ENCODE results near the gene CLSTN2. TPM values are rescaled to one million over a fixed set of nuclear protein-coding genes. Genes with fewer than 3 reads are reported as not detected.

The CLSTN2 gene
- total RNA-seq, 1 donor from 2014 or later: 44.1 TPM

DNA sequence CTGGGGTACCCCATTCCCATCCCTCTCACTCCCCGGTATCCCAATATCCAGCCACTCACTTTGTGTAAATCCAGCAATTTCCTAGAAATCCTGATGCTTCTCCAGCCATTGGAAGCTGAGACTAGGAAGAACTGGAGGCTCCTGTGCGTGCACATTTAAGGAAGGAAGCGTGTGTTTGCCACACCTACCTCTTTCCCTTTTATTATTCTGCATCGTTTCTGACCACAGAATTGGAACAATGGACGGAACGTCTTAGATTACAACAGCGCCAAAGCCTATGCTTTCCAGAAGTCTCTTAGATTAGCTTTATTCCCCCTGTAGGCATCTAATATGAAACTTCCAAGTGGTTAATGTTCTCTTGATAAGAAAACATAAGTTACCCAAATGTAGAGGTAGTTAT lies 508.1 kb downstream of the CLSTN2 start:
- no peak for DNase-seq (ENCODE audit: low spot score)

DNA sequence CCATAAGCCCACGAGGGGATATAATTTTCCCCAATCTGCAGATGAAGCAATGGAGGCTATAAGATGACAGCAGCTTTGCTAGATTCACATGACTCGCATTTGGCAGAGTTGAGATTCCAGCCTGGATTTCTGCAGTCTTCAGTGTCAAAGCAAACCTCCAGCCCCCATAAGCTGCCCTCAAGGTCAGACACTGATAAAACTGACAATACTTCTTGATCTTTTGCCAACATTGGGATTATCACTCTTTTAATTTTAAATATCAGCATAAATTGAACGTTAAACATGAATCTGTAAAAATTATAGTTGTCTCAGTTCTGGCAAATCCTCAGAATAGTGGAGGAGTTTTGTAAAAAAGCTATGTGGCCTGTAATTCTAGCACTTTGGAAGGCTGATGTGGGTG lies 508.8 kb downstream of the CLSTN2 start:
- no peak for DNase-seq (ENCODE audit: low spot score)

DNA sequence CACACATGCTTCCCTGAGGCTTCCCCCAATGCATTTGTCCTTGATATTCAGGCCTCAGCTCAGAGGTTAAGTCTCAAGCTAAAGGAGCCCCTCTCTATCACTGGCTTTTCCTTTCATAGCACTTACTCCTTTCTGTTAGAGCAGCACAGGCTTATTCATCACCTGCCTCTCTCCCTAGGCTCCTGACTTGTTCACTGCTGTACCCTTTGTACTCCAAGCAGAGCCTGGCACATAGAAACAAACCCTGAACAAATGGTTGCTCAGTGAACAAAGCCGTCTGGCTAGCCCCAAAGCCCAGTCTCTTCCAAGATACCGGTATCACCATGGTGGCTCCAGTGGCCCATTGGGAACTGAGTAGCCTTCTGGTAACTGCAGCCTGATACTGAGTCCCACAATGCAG lies 511.7 kb downstream of the CLSTN2 start:
- DNase-seq (ENCODE audit: low spot score): no peak

DNA sequence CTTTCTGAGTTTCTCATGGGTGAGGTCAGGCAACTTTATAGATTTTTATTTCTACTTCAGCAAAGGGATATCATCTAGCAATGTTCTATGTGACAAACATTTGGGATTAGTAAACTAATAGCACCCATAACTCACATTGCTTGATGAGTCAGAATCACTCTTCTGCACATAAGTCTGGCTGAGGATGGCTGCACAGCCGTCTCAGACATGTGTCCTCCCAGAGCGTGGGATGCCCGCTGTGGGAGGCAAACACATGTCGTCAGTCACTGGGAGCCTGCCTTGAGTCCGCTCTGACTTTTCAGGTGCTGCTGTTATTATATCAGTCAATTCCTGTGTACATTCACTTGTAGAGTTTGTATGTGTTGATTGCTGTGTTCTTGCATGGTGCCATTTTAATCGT lies 512.2 kb downstream of the CLSTN2 start:
- no peak for DNase-seq (ENCODE audit: low spot score)

DNA sequence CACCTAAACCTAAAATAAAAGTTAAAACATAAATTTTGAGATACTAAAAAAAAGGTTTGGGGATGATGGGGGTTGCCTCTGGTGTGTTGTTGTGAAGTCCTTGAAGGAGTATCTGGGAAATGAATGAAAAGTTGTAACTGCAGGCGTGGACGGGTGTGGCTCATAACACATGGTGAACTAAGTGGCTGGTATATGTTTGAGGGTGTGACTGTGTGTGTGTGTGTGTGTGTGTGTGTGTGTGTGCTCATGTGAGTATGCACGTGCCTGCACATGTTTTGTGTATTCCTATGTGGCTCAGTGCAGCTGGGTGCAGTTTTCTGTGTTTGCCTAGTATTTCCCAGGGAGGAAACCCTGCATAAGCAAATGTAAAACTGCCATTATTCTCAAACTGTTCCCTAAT lies 513.0 kb downstream of the CLSTN2 start:
- DNase-seq (ENCODE audit: low spot score): no peak

DNA sequence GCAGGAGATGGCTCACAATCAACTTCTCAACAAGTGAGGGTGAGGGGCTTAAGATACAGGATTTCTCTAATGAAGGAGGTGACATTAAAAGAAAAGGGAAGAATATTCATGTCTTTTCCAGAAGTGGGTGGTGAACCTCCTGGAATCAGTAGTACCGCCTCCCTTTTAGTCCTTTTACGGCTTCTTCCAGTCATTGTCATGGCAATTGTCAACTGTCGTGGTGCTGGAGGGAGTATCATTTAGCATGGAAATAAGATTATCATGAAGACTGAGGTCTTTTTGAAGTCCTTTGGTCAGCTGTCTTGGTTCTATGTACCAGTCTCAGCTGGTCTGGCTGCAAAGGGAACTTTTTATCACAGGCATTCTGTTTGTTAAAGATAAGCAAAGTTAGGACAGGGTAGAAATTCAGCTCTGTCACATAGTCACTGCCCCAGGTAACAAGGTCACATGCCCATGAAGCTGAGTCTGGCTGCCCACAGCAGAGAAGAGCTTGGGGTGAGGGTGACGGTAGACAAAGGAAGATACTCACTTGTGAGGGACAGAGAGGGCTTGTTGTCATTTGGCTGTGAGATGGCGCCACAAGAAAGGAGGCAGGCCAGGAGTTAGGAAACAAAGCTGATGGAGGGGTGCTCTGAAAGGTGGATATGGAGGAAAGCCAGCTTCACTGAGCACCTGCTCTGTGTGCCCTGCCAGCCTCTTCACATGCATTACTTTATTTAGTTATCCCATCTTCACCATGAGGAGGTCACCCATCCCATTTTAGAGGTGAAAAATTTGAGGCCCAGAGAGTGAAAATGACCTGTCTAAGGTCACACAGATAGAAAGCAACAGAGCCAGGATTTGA lies 514.6 kb downstream of the CLSTN2 start:
- no peak for DNase-seq (ENCODE audit: low spot score)

DNA sequence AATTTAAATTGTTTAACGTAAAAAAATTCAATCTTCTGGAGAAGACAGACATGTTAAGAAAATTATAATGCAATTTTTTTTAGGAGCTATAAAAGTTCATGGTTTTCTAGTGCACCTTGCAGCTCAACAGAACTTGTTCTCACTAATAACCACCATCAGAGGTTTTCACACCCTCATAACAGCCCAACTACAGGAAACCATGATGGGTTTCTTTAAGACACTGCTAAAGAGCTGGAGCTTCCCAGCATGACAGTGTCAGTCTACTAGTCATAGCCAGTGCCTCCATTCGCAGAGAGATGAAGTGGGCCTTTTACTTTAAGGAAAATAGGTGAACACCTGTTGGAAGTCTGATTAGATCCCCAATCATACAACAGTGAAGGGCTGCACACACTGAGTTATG lies 518.8 kb downstream of the CLSTN2 start:
- DNase-seq (ENCODE audit: low spot score): no peak

DNA sequence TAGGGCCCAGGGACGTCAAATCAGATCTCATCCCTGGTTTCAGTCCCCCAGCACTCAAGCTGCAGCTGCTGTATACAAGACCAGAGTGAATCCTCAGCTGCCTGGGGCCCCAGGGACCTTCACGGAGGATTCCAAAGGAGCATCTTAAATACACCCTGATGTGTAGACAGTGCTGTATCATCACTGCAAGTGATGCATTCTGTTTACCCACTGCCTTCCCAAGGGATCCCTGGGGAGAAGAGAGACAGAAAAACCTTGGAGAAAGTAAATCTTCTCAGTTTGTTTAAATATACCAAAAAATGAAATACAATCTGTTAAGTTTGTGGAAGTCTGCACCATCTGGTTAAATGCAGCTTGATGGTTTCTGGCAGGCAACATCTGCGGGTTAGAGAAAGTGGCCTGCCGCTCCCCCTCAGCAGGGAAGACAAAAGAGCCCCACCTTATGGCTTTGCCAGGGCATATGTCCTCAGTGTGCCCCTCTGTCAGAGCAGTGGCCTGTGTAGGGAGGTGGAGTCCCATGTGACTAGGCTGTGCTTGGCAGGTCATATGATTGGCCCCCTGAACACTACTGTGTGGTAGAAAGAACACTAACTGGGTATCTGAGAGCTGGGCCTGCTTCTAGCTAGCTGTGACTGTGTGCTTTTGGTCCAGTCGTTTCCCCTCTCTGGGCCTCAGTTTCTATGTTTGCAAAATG lies 520.7 kb downstream of the CLSTN2 start:
- DNase-seq (ENCODE audit: low spot score): no peak

DNA sequence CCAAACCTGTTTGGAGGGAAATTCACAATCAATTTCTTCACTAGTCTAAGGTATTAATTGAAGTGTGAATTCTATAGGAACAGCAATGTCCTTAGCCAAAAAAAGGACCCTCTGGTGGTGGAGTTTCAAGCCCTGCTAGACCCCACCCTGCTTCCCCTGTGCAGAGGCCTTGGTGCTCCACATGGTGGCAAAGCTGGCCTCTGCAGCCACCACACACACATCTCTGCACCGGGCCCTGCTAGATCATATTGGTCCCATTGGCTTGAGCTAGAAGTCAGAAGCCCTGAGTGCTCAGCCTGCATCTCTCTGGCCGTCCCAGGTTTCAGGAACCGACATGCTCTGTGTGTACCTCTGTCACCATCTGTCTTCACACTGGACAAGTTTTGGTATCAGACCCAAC lies 522.0 kb downstream of the CLSTN2 start:
- DNase-seq (ENCODE audit: low spot score): no peak

DNA sequence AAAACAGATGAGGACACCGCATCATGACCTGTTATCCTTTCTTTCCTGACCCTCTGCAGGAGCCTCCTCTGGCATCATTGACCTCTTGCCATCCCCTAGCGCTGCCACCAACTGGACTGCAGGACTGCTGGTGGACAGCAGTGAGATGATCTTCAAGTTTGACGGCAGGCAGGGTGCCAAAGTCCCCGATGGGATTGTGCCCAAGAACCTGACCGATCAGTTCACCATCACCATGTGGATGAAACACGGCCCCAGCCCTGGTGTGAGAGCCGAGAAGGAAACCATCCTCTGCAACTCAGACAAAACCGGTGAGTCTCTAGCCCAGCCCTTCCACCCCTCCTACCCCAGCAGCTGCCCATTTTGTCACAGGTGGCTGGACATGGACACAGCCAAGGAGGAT lies 524.5 kb downstream of the CLSTN2 start:
- DNase-seq (ENCODE audit: low spot score): no peak

DNA sequence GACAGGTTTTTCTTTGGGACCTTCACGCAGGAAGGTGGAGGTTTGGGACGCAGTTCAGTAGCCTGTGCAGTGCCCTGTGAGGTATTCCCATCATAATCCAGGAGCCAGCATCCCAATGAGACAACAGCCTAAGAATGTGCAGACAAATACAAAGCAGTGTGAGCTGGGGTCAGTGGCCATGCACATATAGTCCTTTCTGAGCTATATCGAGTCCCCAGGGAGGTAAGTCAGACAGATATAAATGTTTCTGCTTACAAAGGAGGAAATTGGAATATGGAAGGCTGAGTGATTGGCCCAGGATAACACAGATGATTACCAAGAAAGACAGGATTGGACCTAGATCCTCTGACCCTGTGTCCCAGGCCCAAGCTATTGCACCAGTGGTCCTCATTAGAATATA lies 526.3 kb downstream of the CLSTN2 start:
- no peak for DNase-seq (ENCODE audit: low spot score)

DNA sequence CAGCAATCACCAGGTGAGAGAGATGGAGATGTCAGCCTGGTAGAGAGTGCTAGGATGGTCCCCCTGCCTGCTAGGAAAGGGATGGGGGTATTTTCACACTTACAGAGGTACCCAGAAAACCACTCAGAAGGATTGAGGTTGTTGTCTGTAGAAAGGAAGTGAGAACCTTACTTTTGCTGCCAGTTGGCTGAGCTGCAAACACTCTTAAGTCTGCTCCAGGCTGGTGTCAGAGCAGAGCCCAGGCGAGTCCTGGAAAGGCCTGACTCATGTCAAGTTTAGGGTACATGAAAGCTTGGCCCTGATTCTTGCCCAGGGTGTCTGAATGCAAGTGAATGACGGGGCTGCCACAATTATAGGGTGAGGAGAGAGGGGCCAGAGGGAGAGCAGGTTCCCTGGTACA lies 528.4 kb downstream of the CLSTN2 start:
- no peak for DNase-seq (ENCODE audit: low spot score)

DNA sequence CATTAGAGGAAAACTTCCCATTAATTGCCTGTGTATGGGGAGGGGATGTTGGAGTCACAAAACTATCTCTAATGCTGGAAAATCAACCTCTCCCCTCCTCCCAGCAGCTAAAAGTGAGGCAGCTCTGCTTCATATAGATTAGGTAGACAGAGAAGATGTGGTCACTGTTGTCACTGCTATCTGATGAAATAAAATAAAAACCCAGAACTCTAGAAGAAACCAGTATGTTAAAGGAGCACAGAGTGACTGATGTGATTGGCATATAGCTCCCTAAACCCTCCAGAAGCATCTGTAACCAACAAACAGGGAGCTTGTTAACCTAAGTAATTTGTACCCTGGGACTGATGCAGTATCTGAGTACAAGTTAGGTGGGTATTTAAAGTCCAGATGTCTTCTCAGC lies 531.0 kb downstream of the CLSTN2 start:
- no peak for DNase-seq (ENCODE audit: low spot score)

DNA sequence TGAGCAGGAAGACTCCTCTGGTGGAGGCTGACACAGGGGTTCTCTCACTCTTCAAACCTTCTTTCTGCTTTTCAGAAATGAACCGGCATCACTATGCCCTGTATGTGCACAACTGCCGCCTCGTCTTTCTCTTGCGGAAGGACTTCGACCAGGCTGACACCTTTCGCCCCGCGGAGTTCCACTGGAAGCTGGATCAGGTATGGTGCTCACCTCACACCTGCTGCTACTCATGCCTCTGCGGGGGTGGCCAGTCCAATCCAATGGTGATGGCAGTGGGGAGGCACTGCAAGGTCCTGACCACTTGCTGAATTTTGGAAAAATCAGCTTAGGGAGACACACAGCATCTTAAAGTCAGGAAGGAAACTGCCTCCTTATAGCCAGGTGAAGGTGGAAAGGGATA lies 531.5 kb downstream of the CLSTN2 start:
- DNase-seq (ENCODE audit: low spot score): no peak

DNA sequence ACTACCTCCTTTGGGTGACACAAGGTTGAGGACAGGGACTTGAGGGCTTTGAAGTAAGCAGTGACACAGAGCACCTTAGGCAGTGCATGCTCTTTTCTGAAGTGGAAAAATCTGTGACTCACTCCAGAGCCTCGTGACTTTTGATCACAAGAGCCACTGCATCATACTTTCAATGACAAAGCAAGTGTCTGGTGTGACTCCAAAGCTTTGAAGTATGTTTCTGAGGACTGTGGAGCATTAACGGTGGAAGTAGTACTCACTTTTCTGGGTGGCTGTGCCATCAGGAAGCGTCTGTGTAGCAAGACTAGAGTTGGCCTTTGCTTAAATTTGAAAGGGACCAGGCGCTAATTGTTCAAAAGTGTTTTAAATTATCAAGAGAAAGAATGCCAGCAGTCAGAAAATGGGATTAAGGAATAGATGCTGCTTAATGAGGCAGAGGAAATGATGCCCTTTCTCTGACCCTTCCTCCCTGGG lies 532.2 kb downstream of the CLSTN2 start:
- no peak for DNase-seq (ENCODE audit: low spot score)

DNA sequence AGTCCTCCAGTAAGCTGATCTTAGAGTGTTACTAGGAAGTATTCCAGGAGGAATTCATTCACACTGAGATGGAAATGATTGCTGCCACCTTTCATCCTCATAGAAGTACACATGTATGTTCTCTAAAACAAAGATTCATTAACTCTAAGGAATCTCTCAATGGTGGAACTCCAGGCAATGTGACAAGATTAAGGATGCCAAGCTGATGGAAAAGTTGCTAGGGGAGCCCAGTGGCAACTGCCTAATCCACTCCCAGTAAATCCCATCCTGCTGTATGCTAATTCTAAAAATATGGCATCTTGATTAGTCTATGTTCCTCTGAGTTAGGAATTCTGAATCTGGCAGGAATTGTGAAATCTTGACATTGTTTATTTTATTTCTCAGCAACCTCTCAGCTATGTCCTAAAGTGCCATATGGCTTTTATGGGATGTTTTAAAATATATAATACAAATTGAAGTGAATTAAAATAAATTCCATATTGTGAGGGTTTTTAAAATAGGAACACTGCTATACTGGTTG lies 532.9 kb downstream of the CLSTN2 start:
- no peak for DNase-seq (ENCODE audit: low spot score)

DNA sequence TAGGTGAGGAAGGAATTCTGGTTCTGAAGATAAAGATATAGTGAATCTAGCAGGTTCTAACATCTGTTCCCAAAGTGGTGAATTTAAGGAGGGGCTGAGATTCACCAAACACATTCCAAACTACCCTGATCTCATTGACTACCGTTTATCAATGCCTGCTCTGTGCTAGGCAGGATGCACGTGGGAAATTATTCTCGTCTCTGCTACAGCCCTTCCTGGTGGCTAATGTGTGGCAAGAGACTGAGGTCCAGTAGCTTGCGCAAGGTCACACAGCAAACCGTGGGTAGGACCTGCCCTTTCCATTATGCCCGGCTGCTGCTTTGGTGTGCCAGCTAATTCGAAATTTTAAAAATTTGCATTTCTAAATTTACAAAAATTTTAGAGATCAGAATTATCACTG lies 533.4 kb downstream of the CLSTN2 start:
- DNase-seq (ENCODE audit: low spot score): no peak

DNA sequence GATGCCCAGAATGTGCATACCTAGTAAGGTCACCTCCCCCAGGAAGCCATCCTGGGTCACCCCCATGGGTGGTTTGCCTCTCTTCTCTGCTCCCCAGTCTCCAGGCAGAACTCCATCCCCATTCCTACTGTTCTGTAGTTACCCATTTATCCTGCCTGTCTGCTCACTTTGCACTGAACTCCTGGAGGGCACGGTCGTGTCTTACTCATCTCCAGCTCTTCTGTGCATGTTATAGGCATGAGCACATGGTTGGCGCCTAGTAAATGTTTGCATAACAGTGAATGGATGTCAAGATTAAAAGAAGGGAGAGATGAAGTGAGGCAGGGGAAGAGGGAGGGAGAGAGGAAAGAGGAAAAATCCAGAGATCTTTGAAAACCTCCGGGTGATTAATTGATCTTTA lies 534.5 kb downstream of the CLSTN2 start:
- no peak for DNase-seq (ENCODE audit: low spot score)

DNA sequence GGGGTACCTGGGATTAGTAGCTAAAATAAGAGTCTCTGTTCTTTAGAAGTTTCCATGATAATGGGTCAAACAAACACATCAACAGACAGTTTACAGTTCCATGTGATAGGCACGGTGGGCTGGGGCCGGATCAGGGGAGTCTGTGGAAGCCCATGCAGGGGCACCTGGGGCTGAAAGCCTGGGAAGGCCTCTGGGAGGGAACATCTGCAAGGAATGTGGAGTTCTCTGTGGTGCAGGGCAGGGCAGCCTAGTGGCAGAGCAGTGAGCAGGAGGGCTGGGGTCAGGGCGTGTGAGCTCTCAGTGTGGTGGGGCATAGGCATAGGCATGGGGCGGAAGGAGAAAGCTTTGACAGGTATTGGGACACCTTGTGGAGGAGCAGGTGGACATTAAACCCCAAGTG lies 535.2 kb downstream of the CLSTN2 start:
- DNase-seq (ENCODE audit: low spot score): no peak

DNA sequence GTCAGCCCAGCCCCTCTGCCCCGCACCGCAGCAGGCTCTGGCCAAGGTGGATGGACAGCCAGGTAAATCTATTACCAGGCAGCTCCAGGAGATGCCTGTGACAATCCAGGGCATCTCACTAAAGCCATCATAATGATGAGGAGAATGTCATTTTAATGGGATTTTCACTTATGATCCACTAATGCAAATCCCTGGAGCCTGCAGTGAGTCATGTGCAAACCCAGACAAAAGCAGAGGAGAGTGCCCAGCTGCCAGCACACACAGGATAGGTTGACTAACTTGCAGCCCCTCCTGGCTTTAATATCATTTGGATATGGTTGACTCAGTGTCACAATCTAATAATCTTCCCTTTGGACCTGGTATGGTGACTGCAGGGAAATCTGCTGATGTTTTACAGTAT lies 536.0 kb downstream of the CLSTN2 start:
- DNase-seq (ENCODE audit: low spot score): no peak

DNA sequence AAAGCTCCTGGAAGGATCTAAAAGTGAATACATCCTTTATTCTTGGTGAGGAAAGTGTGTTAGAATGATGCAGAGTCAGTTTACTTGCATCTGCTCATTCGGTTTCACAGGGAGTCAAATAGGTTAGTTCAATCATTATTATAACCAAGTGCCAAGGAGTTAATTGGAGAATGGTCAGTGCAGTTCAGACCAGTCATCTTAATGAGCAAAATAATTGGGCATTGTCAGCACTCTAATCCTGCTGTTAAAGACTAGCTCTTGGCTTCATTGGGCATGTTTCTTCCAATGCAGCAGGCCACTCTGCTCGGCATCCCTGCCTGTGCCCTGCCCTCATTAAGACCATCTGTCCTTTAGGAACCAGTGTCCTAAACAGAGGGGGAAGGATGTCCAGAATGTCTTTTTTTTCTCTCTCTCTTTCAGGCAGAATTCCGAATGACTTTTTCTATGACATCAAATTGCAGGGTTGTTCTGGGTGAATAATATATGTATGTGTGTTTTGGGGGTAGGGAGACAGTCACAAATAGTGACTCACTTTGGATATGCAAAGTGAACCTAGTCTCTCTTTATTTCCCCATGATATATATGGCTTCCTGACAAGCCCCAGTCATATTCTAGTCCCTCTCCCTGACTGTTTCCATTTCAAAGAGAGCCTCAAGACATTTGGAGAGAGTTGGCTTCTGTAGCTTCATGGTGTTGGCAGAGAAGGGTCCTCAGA lies 537.5 kb downstream of the CLSTN2 start:
- DNase-seq (ENCODE audit: low spot score): no peak

DNA sequence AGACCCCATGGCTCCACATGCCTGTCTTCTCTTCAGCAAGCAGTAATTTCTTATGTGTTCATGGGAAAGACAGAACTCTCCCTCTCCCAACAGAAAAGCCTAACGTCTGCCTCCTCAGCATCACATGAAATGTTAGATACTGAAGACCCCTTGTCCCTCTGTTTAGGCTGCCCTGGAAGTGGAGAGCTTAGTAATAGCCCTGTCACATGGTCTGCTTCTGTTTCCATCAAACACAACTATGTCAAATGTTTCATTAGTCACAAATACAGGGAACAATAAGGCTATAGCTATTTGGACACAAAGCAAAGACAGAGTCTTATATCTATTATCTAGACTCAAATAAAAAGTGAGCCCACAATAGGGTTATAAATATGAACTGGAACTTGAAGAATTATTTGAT lies 552.6 kb downstream of the CLSTN2 start:
- DNase-seq (ENCODE audit: low spot score): no peak

Measured in mesenteric fat pad (tissue), 1 donor.